AG04449 (cell line): Measurements from ENCODE around the gene IL1RAPL1.

ENCODE experiments used
- CTCF ChIA-PET: fragments of 350-600 bp; formaldehyde crosslinking; extraction: SDS; loops from one replicate; lab custom pipeline; 2021; ENCODE audit warnings: antibody characterized with exemption; lab: Yijun Ruan, JAX
- POLR2A ChIA-PET: fragments of 400-600, 350-600 bp; formaldehyde crosslinking; extraction: SDS; loops from one replicate; lab custom pipeline; 2020; ENCODE audit warnings: antibody characterized with exemption, inconsistent platforms; lab: Yijun Ruan, JAX
- DNase-seq: peaks from one replicate; pipeline ENCODE4 v3.0.0-alpha.2; 2010; ENCODE audit warnings: low read depth, low spot score
- H3K4me3 ChIP-seq: 2 replicates; pipeline ENCODE4 v1.5.1; 2011; ENCODE audit warnings: low read depth, mild to moderate bottlenecking, control low read depth, low read length
- TF ChIP-seq, protein P1 (sequence below): IDR thresholded peaks from one replicate; pipeline ENCODE4 v1.5.1; 2011; ENCODE audit warnings: mild to moderate bottlenecking, moderate library complexity, low read length, control low read depth, inconsistent platforms; ENCODE audit not compliant: insufficient read depth; ENCODE audit errors: missing control alignments

Gene IL1RAPL1

DNA sequence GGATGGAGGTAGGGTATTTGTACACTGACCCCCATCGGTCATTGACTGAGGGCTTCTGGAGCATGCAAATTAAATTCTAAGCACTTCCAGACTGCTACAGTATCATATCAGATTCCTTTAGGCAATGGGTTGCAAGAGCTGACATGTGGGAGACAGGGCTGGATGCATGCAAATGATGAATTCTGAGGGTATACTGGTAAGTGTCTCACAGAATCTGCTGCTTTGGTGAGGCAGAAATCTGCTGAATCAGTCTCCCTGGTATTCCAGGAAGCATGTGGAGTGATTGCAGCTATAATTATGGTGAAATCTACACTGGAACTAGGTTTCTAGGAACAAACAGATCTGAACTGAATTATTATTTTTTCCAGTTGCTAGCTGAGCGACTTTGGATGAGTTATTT lies 943.3 kb downstream of the IL1RAPL1 start:
- POLR2A ChIA-PET, result no interaction called here
- CTCF ChIA-PET, result no interaction called here

DNA sequence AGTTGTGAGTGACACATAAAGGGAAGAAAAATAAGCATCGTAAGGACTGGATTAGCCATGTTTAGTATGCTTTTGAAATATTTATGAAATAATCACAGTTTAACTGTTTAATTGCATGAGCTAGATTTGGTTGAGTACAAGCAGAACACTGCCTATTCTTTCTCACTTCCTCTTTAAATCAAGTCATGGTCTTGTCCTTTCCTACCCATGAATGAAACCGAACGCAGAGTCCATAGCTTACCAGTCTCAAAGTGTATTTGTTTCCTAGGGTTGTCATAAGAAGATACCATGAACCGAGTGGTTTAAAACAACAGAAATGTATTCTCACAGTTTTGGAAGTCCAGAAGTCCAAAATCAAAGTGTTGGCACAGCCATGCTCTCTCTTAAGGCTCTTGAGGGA lies 944.1 kb downstream of the IL1RAPL1 start:
- TF ChIP-seq, protein P1, sequence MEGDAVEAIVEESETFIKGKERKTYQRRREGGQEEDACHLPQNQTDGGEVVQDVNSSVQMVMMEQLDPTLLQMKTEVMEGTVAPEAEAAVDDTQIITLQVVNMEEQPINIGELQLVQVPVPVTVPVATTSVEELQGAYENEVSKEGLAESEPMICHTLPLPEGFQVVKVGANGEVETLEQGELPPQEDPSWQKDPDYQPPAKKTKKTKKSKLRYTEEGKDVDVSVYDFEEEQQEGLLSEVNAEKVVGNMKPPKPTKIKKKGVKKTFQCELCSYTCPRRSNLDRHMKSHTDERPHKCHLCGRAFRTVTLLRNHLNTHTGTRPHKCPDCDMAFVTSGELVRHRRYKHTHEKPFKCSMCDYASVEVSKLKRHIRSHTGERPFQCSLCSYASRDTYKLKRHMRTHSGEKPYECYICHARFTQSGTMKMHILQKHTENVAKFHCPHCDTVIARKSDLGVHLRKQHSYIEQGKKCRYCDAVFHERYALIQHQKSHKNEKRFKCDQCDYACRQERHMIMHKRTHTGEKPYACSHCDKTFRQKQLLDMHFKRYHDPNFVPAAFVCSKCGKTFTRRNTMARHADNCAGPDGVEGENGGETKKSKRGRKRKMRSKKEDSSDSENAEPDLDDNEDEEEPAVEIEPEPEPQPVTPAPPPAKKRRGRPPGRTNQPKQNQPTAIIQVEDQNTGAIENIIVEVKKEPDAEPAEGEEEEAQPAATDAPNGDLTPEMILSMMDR, result no peak
- H3K4me3 ChIP-seq, result no peak overlapping the region
- no peak for DNase-seq
- ChIA-PET CTCF (no interaction called here), POLR2A (no interaction called here)

More for the DNA sequence above, 943.3 kb downstream of the IL1RAPL1 start:
- peak; percentile 12 for DNase-seq
- no peak overlapping the region for H3K4me3 ChIP-seq
- TF ChIP-seq, protein P1, result no peak

DNA sequence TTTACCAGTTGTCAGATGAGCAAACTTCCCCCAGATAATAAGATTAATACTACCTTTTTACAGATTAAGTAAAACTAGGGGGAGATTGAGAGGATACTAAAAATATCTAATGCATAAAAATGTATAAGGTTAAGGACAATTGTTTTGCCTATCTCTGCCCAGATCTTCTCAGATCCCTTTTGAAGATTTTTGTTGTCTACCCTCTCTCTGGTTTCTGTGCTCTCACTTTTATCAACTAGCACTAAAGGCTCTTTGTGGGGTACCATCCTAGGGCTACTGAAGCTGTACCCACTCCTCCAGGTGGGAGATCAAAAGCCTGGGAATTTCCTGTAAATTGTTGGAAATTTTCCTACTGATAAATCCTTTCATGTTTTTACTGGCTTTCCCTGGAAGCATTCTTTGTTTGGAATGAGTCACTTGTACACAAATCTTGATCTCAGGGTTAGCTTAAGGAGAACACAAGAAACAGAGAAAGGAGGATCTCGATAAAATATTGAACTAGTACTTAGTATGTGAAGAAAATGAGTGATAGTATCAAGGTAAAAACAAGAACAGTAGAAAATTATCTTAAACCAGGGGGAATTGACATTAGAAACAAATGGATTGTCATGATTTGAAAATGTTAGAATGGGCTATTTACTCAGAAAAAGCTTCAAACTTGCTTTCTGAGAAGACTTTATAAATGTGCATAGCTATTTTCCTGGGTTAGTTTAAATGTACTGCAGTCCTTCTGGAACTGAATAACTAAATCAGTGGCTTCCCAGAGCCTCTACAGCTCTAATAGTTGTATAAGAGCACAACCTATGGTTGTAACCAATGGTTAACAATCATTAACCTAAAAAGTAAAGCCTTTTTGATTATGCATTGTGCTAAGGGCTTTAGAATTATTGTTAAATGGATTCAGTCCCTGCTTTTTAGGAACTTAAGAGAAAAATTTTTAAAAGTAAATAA lies 948.2 kb downstream of the IL1RAPL1 start:
- no peak overlapping the region for H3K4me3 ChIP-seq
- POLR2A ChIA-PET, result no interaction called here
- TF ChIP-seq, protein P1, result no peak
- DNase-seq, result no peak
- CTCF ChIA-PET, result no interaction called here

DNA sequence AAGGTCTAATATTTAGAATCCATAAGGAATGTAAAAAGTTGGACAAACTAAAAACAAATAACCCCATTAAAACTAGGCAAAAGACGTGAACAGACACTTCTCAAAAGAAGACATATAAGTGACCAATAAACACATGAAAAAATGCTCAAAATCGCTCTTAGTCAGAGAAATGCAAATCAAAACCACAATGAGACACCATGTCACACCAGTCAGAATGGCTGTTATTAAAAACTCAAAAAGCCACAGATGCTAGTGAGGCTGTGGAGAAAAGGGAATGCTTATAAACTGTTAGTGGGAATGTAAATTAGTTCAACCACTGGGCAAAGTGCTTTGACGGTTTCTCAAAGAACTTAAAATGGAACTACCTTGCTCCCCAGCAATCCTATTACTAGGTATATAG lies 953.8 kb downstream of the IL1RAPL1 start:
- no peak for DNase-seq
- no peak overlapping the region for H3K4me3 ChIP-seq
- TF ChIP-seq, protein P1, result no peak
- ChIA-PET CTCF (no interaction called here), POLR2A (no interaction called here)

DNA sequence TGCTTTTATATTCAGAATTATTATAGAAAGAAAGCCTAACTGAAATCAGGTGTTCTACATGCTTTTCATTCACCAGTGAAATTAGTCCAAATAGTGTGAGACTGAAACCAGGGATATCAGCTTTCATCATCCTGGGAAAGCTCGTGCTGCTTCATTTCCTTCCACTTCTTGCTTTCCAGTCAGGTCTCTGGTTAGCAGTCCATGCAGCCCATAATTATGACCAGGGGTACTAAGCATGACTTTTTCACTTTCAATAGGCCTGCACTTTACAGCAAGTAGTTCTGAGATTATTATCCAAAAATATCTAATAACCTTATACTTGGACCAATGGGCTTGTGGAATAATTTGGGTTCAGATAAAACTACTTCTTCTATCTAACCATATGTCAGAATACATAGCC lies 954.9 kb downstream of the IL1RAPL1 start:
- H3K4me3 ChIP-seq, result no peak overlapping the region
- ChIA-PET POLR2A (no interaction called here), CTCF (no interaction called here)
- no peak for DNase-seq
- TF ChIP-seq, protein P1, result no peak

DNA sequence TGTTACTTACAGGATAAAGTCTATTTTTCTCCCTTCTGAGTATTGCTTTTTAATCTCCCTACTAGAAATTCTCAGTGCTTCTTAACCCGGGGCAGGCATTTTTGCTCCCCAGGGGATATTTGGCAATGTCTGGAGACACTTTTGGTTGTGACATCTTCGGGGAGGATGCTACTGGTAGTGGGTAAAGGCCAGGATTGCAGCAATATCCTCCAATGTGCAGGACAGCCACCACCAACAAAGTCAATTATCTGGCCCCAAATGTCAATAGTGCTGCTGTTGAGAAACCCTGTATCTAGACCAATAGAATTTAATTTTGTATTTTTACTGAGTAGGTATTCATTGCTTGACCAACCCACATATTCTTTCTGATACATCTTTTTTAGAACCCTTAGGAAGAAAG lies 958.6 kb downstream of the IL1RAPL1 start:
- H3K4me3 ChIP-seq, result no peak overlapping the region
- TF ChIP-seq, protein P1, result no peak
- no peak for DNase-seq
- ChIA-PET POLR2A (no interaction called here), CTCF (no interaction called here)
